ENCODE data around the gene KCNA1. TPM values are rescaled to one million over a fixed set of nuclear protein-coding genes. Genes with fewer than 3 reads are reported as not detected.

KCNA1 gene
- total RNA-seq, 1 experiment from 2014 or later, result 0.98 TPM

- DNase-seq, result no peak
- Histone ChIP-seq H2AFZ (ENCODE audit: low read length) (no peak overlapping the region), H3K79me1 (ENCODE audit: insufficient read depth, low read depth, low read length, poor library complexity, severe bottlenecking) (no peaks in the 10 kb centered on the region), H3K4me2 (ENCODE audit: insufficient read depth, insufficient read length, low read length) (no peak overlapping the region), H3K27ac (ENCODE audit: insufficient read length, low read depth, low read length) (no peak overlapping the region), H3T11ph (ENCODE audit: low read length) (no peak overlapping the region), H2BK15ac (ENCODE audit: low read depth, low read length) (no peak overlapping the region), H3K9ac (ENCODE audit: extremely low read depth, insufficient read length, low read length) (no peak overlapping the region), H2BK120ac (ENCODE audit: low read depth, low read length, poor library complexity, severe bottlenecking) (no peak overlapping the region), H3K23me2 (ENCODE audit: insufficient read length, low read depth, low read length, poor library complexity, severe bottlenecking) (no peaks in the 10 kb centered on the region), H3K14ac (ENCODE audit: insufficient read depth, low read length) (no peak overlapping the region), H4K20me1 (ENCODE audit: control insufficient read depth, insufficient read depth, insufficient read length) (no peaks in the 10 kb centered on the region), H3K56ac (ENCODE audit: insufficient read length, low read depth, low read length) (no peak overlapping the region), H3K23ac (ENCODE audit: insufficient read length, low read depth, low read length) (no peak overlapping the region), H3K4me1 (ENCODE audit: insufficient read depth, low read length) (0 out of 2 replicates have a peak, but pooled peaks cover 1% of the 10 kb centered on the region), H3K4ac (ENCODE audit: low read depth, low read length) (no peak overlapping the region), H3K79me2 (ENCODE audit: insufficient read depth, low read length) (no peaks in the 10 kb centered on the region), H4K91ac (ENCODE audit: insufficient read length, low read depth, low read length) (no peak overlapping the region), H2AK5ac (ENCODE audit: insufficient read length, low read length) (no peak overlapping the region), H2BK12ac (ENCODE audit: insufficient read length, low read depth, low read length) (no peak overlapping the region), H3K27me3 (ENCODE audit: insufficient read depth, low read length) (no peaks in the 10 kb centered on the region; the same call in 1 of the 2 replicates), H4K5ac (ENCODE audit: insufficient read length, low read depth, low read length) (no peak overlapping the region), H2BK20ac (ENCODE audit: low read depth, low read length, poor library complexity, severe bottlenecking) (no peak overlapping the region), H2BK5ac (ENCODE audit: insufficient read length, low read length) (no peak overlapping the region), H3K9me3 (ENCODE audit: control insufficient read depth, low read depth, low read length) (no peaks in the 10 kb centered on the region), H3K18ac (ENCODE audit: insufficient read length, low read depth, low read length) (no peak overlapping the region), H4K8ac (replicated peaks; ENCODE audit: insufficient read length, low read depth, low read length) (no peak overlapping the region)
- Mint-ChIP-seq H3K4me1 (peaks cover 11 to 12% of the 10 kb centered on the region in 2 experiments), H3K36me3 (ENCODE audit: insufficient read depth in 1 of 3, low read depth in 3 of 3) (no peaks in the 10 kb centered on the region), H3K27me3 (ENCODE audit: low read depth) (peaks cover 71% of the 10 kb centered on the region), H3K4me3 (no peak overlapping the region), H3K27ac (no peak overlapping the region), H3K9me3 (no peaks in the 10 kb centered on the region)
- no peak for TF ChIP-seq CTCF (conservative IDR thresholded peaks at IDR 0.05)
- WGBS (ENCODE audit: extremely low coverage, insufficient read length, low lambda C conversion rate), result no CpG with 5 or more reads among the region's 2 CpGs
Observed at GRCh38 chr12:4862809-4863208, 46.9 kb upstream of the KCNA1 start.
